HG02970 (cell line): Measurements from ENCODE around the gene CD9.

Source experiments
- ATAC-seq: cut with Tn5 transposase; IDR thresholded peaks from one replicate; pipeline ENCODE4 v1.9.1; 2021; ENCODE audit warnings: mild to moderate bottlenecking, moderate library complexity, moderate number of reproducible peaks; ENCODE audit not compliant: unreplicated experiment, low FRiP score

CD9 gene

GRCh38 chr12:6215932-6216494 is 15.8 kb downstream of the CD9 start:
- no peak for ATAC-seq

- no peak for ATAC-seq
These were observed 16.4 kb downstream of the CD9 start for GRCh38 chr12:6216581-6216980.

DNA sequence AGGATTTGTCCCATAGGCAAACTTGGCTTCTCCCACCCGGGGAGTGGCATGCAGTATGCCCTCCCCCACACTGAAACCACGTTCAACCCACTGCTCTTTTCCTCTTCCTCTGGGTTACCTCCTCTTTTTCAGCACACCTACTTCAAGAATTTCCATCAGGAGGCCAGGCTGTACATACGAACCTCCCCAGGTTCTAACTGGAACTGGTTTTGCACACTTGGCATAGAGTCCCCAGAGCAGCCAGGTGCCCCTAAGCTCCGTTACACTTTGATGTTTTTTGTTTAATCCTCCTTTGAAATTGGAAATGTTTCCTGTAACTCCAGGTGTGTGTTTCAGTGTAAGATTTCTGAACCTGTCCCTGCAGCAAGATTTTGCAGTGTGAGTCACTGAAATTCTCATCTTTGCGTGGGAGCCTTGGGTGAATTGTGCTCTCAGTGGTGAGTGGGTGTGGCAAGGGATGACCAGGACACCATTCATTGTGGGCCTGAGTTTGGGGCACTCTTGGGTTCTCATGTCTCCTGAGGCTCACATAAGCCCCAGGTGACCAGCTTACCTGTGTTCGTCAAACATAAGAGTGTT is 18.2 kb downstream of the CD9 start:
- no peak for ATAC-seq

- no peak for ATAC-seq
These were observed 19.8 kb downstream of the CD9 start for GRCh38 chr12:6219980-6220379.

DNA sequence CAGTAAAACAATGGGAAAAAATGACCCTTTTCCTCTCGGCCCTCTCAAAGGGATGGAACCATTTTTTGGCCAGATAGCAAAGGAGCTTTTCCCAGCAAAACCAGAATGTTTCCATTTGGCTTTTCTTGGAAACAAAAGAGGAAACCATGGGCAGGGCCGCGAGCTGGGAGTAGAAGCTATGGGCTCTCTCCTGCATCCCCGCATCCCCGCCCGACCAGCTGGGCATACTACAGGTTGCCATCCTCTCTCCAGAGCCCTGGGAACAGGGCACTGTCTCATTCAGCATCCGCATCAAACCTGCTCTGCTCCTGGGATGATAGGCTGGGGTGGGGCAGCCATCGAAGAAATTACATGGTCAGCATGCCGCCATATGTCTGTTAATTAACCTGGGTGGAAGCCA is 20.9 kb downstream of the CD9 start:
- no peak for ATAC-seq

GRCh38 chr12:6222078-6222654 is 22.0 kb downstream of the CD9 start:
- no peak for ATAC-seq

- ATAC-seq = no peak
These were observed 23.3 kb downstream of the CD9 start for GRCh38 chr12:6223545-6223944.

GRCh38 chr12:6224550-6224949 is 24.4 kb downstream of the CD9 start:
- ATAC-seq = no peak

- no peak for ATAC-seq
These were observed 25.4 kb downstream of the CD9 start for GRCh38 chr12:6225630-6226001.

DNA sequence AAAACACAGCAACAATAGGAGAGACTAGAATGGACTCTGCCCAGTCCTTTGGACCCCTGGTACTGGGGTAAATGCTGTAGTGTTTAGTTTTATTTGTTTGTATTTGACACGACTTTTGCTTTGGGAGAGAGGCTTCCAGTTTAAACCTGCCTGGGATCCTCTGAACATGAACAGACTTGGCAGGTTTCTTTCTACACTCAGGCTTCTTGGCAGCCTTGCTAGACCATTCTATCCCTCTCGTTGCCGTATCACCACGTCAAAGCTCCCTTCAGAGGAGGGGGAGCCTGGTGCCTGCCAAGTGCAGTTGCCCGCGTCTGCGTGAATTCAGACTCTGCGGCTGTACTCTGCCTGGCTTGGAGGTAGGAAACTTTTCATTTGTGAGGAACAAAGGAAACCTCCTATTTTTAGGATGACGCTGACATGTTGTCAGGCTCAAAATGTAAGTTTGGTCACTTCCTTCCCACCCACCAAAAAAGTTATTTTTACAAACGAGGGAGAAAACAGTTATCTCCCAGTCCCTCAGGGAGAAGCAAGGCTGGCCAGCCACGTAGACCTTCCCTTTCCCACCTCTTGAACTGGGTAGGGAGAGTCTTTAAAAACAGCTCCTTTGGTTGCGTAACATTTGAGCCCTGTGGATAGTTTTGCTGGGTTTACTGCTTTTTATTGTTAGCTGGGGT is 25.9 kb downstream of the CD9 start:
- no peak for ATAC-seq

GRCh38 chr12:6226679-6227051 is 26.5 kb downstream of the CD9 start:
- ATAC-seq = no peak

- no peak for ATAC-seq
These were observed 28.5 kb downstream of the CD9 start for GRCh38 chr12:6228535-6229223.

DNA sequence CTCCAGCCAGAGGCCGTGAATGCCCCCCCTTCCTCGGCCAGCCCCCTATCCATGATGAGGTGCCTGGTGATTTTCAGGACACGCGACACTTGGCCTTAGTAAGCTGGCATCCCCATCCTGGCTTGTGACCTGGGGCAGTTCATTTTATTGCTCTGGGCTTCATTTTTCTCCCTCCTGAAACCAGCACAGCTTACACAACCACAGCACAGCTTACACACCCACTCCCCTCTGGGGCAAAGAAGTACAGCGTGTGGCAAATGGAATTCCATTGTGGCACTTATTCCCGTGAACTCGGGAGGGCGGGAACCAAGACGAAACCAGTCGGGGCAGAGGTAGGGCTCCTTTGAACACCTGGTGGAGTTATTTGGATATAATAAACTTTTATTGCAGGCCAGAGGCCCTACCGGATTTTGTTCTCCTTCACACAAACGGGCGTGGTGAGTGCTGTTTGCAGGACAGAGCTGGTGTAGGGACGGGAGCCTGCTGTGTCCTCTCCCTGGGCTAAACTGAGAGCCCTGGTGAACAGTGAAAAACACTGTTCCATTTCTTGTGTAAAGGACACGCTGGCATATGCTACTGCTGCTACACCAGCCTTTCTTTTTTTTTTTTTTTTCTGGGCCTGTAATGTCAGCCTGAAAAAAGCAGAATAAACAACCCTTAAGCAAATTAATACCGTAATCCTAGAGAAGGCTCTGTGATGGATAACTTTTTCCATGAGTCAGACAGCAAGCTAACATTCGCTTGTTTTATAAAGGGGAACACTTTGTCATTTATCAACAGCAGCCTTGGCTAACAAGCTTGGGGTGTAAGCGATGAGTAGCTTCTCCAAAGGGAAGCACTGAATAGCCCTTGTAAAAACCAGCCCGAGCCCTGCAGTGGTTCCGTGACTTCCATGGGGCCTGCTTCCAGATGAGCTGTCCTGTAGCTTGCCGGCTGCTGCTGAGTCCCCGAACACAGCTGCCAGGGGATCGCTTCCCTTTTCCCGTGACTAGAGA is 29.3 kb downstream of the CD9 start:
- no peak for ATAC-seq

DNA sequence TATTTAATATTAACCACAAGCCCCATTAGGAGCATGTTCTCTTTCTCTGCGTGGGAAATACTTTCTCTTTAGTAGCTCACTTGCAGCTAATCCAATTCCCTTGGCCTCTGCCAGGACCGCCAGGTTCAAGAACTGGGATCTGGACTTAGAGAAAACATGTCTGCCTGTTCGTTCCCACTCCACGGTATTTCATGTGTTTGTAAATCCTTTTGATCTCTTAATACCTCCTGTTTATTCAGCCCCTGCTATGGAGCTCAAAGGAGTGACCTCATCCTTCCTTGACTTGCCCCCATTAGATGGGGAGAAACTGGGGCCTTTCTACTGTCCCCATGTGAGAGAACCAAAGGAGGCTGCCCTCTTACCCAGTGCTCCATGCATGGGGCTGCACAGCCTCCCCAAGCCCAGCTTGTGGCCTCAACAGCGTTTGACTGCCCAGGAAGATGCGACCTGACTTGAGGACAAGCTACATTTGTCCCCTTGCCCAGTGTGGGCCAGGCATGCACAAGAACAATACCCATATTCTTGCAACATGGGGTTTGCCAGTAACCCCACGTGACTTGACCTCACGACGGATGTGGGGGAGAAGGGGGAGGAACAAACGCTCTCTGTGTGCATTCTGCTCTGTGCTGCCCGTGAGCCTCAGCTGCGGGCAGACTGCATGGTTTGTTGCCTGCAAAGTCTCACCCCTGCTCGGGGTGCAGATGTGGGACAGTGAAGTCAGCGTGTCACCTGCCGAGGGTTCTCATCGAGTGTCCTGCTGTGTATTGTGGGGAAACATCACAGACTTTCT is 30.3 kb downstream of the CD9 start:
- no peak for ATAC-seq

DNA sequence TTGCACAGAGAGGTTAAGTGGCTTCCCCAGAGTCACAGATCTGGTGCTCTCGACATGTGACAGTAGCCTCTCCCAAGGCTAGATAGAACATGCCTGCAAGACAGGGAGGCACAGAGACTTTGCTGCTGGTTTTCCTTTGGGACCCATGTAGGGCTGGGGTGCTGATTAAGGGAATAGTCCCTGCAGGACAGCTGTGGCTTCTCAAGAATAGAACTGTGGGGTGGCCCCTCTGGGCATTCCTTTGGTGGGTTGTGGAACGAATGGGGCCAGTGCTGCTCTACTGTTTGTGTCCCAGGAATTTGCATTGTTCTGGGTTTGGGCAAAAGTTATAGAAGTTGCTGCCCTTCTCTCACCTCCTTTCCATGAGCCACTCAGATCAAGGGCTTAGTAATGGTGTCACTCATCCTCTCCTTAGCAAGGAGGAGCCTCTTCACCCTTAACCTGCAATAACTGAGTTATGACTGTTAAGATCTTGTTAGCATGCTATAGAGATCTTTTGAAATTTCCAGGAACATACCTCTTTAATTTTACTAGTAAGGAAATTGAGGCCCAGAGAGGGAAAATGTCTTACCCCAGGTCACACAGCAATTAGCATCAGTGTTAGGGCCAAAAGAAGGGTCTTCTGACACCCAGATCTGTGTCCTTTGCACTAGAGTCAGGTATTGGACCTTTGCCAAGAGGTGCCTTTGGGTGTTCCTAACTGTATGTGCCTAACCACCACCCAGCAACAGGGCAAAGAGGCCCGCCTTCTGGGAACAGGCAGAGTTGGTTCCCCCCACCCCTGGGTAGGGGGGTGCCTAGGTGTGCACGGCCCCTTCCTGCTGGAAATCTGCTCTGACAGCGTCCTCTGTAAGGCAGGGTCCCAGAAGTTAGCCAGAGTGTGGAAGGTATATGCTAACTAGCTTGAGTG is 31.4 kb downstream of the CD9 start:
- no peak for ATAC-seq

- no peak for ATAC-seq
These were observed 33.1 kb downstream of the CD9 start for GRCh38 chr12:6233121-6233971.

DNA sequence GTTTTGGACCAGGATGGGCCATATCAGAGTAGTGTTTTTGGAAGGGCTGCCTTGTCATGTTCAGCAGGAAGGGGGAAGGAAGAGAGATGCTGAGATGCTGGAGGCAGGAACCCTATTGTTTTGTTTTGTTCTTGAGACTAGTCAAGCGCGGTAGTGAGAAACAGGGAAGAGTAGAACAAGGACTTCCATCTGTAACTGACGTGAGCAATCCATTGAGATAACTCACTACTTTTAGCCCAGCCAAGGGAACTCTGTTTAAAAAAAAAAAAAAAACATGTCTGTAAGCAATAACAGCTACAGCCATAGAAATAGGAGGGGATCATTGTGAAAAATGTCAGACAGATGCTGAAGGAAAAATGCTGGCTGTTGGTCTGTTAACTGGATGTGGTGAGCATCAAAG is 34.0 kb downstream of the CD9 start:
- no peak for ATAC-seq

DNA sequence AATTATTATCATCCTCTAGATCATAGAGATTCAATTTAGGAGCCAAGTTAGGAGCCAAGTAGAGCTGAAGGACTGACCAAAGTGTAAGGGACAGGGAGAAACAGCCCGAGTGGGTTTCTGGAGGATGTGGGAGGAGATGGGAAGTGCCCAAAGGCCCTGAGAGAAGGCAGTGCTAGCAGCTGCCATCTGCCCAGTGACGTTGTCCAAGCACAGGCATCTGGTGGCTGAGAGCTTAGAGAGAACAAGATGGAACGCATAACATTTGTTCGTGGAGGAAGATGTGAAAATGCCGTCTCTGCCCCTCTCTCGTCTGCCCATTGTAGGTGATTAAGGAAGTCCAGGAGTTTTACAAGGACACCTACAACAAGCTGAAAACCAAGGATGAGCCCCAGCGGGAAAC is 34.7 kb downstream of the CD9 start:
- no peak for ATAC-seq
